Measurements from ENCODE around the gene ITGAV.

DNA sequence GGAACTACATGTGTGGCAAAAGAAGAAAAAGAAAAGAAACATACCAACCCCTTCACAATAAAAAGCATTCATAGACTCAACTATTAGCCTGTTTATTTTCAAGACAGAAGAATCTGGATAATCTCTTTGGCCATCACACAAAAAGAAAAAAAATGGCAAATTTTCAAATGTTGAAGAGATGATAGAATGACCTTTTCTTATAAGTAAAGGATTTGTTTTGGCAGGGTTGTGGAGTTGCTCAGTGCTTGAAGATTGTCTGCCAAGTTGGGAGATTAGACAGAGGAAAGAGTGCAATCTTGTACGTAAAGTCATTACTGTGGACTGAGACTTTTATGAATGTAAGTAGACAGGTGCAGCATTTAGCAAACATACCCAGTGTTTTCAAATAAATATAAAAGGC is 85.5 kb downstream of the ITGAV start:
- TF ChIP-seq CTCF (IDR thresholded peaks at IDR 0.05) (no peak), EZH2 (IDR thresholded peaks at IDR 0.05) (no peak)
